SK-MEL-5 (cell line): ENCODE data around the gene RNF214. TPM values are rescaled to one million over a fixed set of nuclear protein-coding genes. Genes with fewer than 3 reads are reported as not detected.
"Not testable (repeated sequence)": the region's sequence is repeated elsewhere in the genome, so short reads cannot be mapped to it uniquely, and the experiment has no call there.

Experiments used
- DNase-seq: peaks from one replicate; pipeline ENCODE4 v3.0.0-alpha.2; 2016; ENCODE audit warnings: low read depth, low spot score
- in situ Hi-C: cut with HindIII; loops from 2 replicates; pipeline ENCODE4 v1.10.0; 2016; ENCODE audit warnings: low sequenced_read_pairs, high pct_unique_total_duplicates, low pct_unique_long_range_greater_than_20kb
- total RNA-seq: library from RNA; depleted of rRNA; stranded (reverse); fragments of >200 nt; shearing (Covaris generic); gene quantifications from 2 replicates; pipeline ENCODE4 v1.2.3, GENCODE V29; 2014

RNF214 gene
- total RNA-seq, 1 experiment from 2014 or later = 4.8 TPM

DNA sequence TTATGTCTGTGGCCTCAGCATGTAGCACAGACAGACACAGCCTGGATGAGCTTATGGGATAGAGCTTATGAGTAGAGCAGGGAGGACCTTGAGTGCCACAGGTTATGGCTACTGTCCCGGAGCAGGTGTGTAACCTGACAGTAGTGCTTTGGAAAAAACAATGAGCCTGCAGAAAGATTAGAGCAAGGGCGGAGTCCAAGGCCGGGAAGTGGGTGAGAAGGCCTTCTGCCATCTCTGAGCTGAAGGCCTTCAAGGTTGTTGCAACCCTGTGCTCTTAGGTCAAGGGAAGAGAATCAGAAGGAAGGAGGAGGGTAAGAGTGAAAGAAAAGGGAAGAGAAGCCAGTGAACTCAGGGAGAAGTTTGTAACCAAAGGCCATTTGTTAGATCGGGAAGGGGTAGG is 37.2 kb upstream of the RNF214 start:
- no peak for DNase-seq
- in situ Hi-C loops = no loop called here

DNA sequence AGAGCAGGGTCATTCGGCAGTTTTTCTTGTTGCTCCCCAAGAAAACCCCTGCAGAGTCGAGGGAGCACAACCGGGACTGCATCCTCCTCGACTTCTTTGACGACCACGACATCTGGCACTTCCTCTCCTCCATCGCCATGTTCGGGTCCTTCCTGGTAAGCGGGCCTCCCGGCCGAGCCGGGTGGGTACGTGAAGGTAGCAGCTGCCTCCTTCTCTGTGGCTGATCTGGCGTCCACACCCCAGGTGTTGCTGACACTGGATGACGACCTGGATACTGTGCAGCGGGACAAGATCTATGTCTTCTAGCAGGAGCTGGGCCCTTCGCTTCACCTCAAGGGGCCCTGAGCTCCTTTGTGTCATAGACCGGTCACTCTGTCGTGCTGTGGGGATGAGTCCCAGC is 36.7 kb upstream of the RNF214 start:
- in situ Hi-C loops = no loop called here
- no peak for DNase-seq

DNA sequence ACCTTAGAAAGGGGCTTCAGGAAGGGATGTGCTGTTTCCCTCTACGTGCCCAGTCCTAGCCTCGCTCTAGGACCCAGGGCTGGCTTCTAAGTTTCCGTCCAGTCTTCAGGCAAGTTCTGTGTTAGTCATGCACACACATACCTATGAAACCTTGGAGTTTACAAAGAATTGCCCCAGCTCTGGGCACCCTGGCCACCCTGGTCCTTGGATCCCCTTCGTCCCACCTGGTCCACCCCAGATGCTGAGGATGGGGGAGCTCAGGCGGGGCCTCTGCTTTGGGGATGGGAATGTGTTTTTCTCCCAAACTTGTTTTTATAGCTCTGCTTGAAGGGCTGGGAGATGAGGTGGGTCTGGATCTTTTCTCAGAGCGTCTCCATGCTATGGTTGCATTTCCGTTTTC is 35.5 kb upstream of the RNF214 start:
- no peak for DNase-seq
- in situ Hi-C loops = no loop called here

DNA sequence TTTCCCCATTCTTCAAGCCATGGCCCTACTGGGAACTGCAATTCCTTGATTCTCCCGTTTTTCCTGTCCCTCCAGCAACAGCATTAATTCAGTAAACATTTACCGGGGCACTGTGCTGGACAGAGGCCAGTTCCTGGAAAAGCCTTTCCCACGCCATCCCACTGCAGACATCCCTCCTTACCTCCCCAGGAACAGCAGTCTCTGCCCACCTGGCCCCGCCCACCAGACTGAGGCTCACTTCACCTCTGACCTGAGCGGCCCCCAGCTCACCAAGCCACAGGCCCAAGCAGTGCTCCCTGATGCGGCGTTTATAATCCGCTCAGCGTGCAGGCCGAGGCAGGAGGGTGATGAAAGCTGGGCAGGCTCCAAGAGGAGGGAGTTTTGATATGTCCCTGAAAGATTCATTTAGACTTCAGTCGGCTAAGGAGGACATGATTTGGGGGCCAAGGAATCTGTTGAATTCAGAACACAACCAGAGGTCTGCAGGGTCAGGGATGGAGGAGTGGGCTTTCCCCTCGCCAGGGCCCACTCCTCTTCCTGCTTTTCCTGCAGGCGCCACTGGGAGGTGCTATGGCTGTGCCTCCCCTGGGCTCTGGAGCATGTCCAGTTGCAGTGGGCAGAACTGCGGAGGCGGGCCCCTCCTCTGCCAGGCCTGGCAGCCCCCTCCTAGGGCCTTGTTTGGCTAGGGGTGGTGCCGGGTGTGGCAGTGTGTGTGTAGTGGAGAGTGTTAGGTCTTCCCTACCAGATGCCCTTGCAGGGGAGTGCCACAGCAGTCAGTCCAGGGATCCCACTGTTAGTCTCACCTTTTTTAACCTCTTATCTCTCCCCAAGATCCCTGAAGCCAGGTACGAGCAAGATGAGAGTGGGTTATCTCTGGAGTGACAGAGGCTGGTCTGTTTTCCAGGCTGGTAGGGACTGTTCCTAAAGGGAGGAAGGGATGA is 34.7 kb upstream of the RNF214 start:
- in situ Hi-C loops = no loop called here
- peak; percentile 24 for DNase-seq

DNA sequence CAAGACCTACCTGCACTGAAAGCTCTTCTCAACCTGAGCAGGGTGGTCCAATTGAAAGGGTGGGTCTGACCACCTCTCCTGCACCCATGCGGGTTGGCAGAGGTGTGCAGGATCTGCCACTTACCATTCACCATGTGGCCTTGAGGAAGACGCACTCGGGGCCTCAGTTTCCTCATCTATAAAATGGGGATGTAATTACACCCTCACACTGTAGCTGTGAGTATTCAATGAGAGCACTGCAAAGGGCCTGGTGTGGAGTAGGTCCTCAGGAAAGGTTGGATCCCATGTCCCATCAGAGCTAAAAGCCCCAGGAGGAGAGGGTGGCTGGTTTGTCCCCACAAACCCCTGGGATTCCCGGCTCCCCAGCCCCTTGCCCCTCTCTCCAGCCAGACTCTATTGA is 33.9 kb upstream of the RNF214 start:
- in situ Hi-C loops = no loop called here

DNA sequence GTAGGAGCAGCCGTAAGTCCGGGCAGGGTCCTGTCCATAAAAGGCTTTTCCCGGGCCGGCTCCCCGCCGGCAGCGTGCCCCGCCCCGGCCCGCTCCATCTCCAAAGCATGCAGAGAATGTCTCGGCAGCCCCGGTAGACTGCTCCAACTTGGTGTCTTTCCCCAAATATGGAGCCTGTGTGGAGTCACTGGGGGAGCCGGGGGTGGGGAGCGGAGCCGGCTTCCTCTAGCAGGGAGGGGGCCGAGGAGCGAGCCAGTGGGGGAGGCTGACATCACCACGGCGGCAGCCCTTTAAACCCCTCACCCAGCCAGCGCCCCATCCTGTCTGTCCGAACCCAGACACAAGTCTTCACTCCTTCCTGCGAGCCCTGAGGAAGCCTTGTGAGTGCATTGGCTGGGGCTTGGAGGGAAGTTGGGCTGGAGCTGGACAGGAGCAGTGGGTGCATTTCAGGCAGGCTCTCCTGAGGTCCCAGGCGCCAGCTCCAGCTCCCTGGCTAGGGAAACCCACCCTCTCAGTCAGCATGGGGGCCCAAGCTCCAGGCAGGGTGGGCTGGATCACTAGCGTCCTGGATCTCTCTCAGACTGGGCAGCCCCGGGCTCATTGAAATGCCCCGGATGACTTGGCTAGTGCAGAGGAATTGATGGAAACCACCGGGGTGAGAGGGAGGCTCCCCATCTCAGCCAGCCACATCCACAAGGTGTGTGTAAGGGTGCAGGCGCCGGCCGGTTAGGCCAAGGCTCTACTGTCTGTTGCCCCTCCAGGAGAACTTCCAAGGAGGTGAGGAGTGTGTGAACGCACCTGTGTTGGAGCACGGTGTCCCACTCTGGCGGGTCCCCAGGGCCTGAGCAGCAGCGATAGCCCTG is 33.2 kb upstream of the RNF214 start, which contains the start of gene TAGLN:
Gene TAGLN (plus strand): TSS at position 318 of the 863 bp plus-strand sequence. CDS start 3,644 bp downstream, outside the sequence.
- in situ Hi-C loops = no loop called here
- DNase-seq = no peak

More for the DNA sequence above, 33.9 kb upstream of the RNF214 start:
- DNase-seq = no peak

DNA sequence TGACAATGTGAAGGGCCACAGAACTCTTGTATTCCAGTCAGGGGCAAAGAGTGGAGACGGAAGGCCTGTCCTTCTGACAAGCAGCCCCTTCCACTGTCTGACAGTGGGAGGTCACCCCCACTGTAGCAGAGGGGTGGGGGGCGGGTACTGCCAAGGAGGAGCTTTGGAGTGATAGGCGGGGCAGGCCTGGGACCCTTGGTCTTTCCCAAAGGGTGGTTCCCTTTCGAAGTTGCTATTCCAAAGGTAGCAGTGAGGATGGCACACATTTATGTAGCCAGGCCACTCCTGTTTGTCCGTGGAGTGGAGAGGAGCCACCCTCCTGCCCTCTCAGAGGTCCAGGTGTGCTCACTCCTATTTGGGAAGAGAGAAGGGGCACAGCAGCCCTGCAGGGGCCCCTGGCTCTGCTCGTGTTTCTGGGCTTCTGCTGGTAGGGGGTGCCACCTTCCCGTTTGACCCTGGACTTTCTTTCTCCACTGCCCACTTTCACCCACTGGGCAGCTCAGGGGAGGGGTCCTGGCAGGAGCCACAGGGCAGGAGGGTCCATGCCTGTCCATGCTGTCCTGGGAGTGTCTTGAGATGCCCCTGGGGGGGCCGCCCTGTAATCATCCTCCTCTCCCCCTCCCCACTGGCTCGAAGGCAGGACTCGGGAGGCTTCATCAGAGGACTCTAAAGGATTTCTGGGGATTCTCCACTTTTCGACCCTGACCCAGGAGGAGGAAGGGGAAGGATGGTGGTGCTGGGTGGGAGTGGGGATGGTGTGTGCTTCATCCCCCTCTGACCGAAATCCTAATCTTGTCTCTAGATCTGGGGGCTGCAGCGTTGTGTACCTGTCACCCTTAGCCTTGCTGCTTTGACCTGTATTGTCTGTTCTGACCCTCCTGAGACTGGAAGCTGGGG is 32.3 kb upstream of the RNF214 start:
- no peak for DNase-seq
- in situ Hi-C loops = no loop called here

DNA sequence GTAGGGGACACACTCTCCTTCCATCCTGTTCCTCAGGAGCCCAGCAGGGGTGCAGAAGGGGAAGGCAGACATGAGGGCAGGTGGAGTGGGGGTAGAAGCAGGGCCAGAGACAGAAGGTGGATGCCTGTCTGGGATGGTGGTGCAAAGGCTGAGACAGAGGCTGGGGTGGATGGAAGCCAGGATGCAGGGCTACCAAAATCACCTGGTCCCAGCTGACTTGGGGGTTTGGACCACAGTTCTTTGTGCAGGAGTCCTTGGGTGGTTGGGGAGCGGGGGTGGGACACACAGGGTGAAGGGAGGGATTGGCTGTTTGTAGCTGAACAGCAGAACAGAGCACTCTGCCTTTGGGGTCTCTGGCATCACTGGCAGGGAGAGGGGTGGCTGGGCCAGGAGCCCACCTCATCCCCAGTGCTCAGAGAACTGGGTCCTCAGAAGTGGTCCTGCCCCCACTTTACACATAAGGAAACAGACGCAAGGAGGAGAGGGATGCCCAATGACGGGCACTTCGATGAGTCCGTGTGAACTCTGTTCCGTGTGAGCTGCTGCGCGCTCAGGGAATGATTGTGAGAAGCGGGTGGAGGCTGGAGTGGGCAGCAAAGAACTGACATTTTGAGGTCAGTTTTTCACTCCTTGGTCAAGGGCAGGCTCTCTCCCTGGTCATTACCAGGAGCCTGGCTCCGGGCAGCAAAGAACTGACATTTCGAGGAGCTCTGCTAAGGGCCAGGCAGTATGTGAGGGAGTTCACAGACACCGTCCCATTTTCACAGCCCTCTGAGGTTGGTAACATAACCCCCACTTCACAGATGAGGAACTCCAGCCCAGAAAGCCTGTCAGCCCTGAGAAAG is 31.4 kb upstream of the RNF214 start:
- in situ Hi-C loops = no loop called here
- DNase-seq = no peak

DNA sequence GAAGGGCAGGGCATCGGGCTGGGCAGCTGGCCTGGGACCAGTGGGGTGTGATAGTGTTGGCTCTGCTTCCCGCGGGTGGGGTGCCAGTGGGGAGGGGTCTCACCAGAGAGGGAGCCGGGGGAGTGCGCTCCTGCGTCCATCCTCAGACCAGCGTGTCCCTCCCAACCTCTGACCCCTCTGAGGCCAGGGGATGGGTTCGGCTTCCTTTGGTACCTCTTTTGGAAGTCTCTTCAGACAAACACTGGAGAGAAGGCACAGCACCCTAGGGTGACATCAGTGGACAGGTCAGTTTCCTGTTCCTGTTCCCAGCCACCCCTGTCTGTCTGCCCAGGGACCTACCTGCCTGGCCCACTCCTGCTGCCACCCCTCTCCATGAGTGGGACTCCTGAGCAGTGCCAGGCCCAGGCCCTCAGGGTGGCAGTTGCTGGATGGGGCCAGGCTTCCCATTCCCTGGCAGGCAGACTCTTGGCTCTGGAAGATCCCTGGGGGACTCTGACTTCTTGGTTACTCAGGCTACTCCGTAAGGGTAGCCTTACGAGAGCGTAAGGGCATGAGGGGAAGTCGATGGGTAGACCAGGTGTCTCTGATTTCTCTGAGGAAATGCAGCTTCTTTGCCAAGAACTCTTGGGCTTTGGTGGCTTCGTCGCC is 30.7 kb upstream of the RNF214 start:
- DNase-seq = no peak
- in situ Hi-C loops = no loop called here

DNA sequence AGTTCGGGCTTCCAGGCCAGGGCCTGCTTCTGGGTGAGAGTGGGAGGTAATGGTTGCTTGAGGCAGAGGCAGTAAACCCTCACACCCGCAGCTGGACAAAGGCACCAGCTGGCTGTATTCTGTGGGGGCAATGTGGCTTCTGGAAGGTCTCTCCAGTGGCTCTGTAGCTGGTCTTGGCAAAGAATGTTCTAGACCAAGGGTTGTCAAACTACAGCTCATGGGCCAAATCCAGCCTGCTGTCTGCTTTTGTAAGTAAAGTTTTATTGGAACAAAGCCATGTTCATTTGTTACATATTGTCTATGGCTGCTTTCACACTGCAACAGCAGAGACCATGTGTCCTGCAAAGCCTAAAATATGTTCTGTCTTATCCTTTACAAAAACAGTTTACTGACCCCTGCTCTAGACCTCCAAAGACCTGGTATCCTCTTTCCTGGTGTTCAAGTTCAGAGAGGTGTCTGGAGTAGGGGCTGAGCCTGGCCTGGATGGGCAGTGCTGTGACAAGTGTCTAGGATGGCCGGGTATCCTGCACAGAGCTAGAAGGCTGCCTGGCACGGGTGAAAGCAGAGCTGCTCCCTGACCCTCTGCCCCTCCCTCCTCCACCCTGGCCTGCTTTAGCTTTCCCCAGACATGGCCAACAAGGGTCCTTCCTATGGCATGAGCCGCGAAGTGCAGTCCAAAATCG is 29.9 kb upstream of the RNF214 start:
- in situ Hi-C loops = no loop called here
- DNase-seq = no peak

DNA sequence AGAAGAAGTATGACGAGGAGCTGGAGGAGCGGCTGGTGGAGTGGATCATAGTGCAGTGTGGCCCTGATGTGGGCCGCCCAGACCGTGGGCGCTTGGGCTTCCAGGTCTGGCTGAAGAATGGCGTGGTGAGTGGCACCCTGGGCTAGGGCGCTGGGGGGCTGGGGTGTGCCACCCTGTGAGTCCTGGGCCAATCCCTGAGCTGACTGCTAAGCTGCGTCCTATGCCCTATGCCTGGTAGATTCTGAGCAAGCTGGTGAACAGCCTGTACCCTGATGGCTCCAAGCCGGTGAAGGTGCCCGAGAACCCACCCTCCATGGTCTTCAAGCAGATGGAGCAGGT is 29.4 kb upstream of the RNF214 start:
- no peak for DNase-seq
- in situ Hi-C loops = no loop called here

DNA sequence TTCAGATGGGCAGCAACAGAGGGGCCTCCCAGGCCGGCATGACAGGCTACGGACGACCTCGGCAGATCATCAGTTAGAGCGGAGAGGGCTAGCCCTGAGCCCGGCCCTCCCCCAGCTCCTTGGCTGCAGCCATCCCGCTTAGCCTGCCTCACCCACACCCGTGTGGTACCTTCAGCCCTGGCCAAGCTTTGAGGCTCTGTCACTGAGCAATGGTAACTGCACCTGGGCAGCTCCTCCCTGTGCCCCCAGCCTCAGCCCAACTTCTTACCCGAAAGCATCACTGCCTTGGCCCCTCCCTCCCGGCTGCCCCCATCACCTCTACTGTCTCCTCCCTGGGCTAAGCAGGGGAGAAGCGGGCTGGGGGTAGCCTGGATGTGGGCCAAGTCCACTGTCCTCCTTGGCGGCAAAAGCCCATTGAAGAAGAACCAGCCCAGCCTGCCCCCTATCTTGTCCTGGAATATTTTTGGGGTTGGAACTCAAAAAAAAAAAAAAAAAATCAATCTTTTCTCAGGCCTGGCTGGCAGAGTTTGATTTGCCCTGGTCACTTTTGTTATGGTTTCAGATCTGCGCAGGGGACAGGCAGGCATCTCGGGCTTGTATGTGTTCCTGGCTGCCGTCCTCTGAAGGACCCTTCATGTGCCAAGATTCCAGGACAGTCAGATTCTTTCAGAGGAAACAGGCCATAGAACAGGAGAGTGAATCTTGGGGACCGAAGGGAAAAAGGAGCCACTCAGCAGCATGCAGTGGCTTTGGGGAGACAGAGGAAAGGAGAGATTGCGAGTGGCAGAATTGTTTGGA is 28.0 kb upstream of the RNF214 start:
- in situ Hi-C loops = no loop called here
- DNase-seq = no peak

DNA sequence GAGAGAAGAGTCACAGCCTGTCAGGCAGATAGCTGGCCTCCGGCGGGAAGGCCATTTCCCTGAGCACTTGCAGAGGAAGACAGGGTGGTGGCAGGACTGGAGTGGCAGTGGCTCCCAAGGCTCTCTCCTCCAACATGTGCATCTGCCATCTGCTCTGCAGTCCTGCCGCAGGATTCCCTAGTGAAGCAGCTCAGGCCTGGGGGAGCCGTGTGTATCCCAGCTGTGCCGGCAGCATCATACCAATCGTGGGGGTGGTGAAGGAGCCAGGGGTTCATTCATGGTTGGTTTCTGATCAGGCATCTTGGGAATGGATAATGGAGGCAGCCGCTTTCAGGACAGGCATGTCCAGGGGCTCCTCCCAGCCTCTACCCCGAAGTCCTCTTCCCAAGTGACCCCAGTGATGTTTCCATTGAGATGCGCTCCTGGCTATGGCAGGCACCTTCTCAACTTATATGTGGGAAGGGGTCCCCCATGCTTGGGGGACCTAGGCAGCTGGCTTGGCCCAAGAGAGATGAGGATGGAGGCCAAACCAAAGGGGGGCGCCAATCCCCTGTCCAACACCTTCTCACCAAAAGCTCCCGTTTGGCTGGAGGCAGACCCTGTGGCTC is 27.2 kb upstream of the RNF214 start:
- in situ Hi-C loops = no loop called here
- no peak for DNase-seq

DNA sequence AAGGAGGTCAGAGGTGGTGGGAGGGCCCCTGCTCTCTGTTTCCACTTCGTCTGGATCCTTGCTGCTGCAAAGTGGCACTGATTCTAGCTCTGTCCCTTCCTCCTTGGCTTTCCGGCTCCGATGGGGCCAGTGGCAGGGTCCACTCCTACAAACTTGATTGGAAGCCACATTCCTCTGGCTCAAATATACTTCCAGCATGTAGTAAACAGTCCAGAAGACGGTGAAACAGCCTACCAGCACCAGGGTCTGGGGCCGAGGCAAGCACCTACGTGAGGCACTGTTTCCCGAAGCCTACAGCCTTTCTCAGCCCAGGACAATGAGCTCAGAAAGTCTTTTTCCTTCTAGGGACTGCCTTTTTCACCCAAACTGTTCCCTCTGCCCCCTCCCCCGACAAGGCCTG is 26.4 kb upstream of the RNF214 start:
- DNase-seq, in situ Hi-C loops: not testable (repeated sequence)

DNA sequence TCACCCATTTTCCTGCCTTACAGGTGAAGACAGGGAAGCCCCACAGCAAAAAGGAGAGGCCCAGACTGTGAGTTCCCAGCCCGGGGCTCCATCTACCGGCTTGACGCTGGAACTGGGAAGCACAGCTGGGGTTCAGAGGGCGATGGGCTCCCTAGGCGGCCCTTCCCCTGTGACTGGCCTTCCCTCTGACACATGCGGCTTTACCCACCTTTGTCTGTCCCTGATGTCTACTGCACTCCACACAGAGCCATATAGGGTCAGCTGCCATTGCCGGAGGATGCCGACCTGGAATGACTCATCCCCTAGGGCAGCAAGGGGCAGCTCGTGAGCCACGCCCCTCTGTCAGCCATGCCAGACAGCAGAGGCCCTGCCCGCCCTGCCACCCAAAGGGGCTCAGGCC is 25.6 kb upstream of the RNF214 start:
- DNase-seq, in situ Hi-C loops: not testable (repeated sequence)
